GM19193 (cell line): ENCODE measurements around the gene MAGEB4.

ENCODE experiments used
- POLR2A ChIP-seq: IDR thresholded peaks from 4 replicates; pipeline ENCODE4 v1.6.1; 2011; ENCODE audit not compliant: insufficient read depth, insufficient read length; ENCODE audit errors: extremely low read depth

The MAGEB4 gene

GRCh38 chrX:30262763-30263162, 21.0 kb downstream of the MAGEB4 start:
- TF ChIP-seq POLR2A, result no peak

DNA sequence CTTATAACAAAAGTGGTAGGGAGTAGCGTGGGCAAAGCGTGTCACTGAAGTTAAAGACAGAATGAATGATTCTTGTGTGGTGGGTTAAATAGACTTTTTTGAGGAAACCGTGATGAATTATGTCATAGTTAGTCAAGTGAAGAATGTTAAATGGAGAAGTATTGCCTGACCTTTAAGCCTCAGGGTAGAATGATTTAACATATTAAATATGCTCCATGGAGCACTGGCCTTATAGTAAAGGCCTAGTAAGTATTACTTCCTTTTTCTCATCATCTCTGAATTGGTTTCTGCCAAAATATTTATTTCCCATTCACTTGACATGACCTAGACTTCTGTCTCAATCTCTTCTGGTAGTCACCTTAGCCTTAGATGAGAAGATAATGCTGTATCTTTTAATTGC, 28.8 kb downstream of the MAGEB4 start:
- no peak for TF ChIP-seq POLR2A

DNA sequence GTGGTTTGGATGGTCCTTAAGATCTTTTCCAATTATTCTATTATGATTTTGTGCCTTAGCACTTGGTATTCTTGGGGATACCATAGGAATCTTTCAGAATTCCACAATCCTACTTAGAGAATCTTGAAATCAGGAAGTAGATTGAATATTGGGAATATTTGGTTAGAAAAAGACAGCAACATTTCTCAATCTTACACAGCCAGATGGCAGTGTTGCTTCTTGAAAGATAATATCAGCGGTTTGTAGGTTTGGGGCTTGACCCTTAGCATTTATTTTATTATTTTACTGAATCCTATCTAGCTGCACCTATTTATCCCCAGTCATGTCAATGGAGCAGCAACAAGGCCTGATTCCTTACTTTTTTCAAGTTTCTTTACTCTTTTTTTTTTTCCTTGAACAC, 33.7 kb downstream of the MAGEB4 start:
- no peak for TF ChIP-seq POLR2A

DNA sequence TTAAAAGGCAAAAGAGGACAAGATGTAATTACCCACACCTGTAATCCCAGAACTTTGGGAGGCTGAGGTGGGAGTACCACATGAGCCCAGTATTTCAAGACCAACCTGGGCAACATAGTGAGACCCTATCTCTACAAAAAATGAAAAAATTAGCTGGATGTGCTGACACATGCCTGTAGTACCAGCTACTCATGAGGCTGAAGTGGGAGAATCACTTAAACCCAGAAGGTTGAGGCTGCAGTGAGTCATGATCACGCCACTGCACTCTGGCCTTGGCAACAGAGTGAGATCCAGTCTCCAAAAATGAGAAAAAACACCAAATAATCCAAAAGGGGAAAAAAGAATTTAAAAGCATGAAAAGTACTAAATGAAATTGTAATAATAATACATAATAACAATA, 36.6 kb downstream of the MAGEB4 start:
- TF ChIP-seq POLR2A, result no peak

- no peak for TF ChIP-seq POLR2A
Measured at GRCh38 chrX:30280428-30280827, 38.6 kb downstream of the MAGEB4 start.

GRCh38 chrX:30282527-30282926, 40.7 kb downstream of the MAGEB4 start:
- no peak for TF ChIP-seq POLR2A

DNA sequence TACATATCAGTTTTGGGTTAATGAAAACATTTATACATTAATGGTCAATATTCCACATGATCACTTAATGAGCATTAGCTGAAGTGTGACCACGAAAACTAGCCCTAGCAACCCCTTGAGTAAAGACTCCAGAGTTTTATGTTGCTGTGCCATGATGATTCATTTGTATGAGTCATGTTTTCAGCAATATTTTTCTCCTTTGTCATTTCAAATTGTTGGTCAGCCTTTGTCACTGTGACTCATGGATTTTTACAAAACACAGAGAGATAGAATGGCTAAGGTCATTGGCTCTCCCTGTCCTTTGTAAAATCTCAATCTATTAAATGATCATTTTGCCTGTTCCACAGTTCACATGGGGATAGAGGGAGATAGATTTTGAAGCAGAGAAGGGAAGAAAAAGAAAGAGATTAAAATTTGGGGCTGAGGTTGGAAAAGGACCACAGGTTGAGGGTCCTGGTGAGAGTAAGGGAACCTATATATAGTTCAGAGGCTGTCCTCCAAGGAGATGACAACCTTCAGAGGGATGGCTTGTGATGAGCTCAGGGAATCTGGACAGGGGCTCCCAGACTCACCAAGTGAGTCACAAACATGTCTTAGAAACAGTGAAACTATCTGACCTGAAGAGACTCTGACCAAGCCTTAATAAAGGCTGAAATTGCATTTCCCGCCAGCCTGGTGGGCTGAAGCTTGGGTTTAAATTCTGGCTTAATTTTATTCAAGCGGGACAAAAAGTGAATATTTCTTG, 41.8 kb downstream of the MAGEB4 start:
- TF ChIP-seq POLR2A, result no peak
